ENCODE results near the gene SETBP1. TPM values are rescaled to one million over a fixed set of nuclear protein-coding genes. Genes with fewer than 3 reads are reported as not detected.

The SETBP1 gene
- total and polyA plus RNA-seq, 2 of the 4 experiments (the other 2 are of a cell fraction) = 0.19 to 0.36 TPM

- no peak for ATAC-seq (ENCODE audit: low read depth)
- in situ Hi-C loops (cut with MboI; ENCODE audit: low sequenced_read_pairs) = no loop called here
- Histone ChIP-seq H2BK20ac (ENCODE audit: low read depth, low read length) (no peak overlapping the region), H3K36me3 (ENCODE audit: control insufficient read depth, insufficient read depth, low read length) (no peaks in the 10 kb centered on the region), H3K4me1 (ENCODE audit: control insufficient read depth, insufficient read depth, low read length) (no peaks in the 10 kb centered on the region), H3K56ac (ENCODE audit: extremely low read depth, insufficient read depth, low read length) (no peak overlapping the region; the same call in 1 of the 2 replicates), H3K4ac (ENCODE audit: low read depth, low read length) (no peak overlapping the region), H3K27ac (ENCODE audit: insufficient read depth, low read length) (no peak overlapping the region), H3K4me3 (ENCODE audit: insufficient read depth, low read depth, low read length) (no peak overlapping the region), H3K23ac (ENCODE audit: low read depth, low read length) (no peak overlapping the region), H2AK9ac (replicated peaks; ENCODE audit: low read depth, low read length, poor library complexity) (no peak overlapping the region), H2AK5ac (ENCODE audit: low read depth, low read length) (no peak overlapping the region), H2BK15ac (ENCODE audit: low read depth, low read length) (no peak overlapping the region), H3K18ac (ENCODE audit: low read depth, low read length) (no peak overlapping the region), H3K9me3 (ENCODE audit: control insufficient read depth, insufficient read depth, low read length) (no peaks in the 10 kb centered on the region), H3K14ac (replicated peaks; ENCODE audit: low read depth, low read length) (no peak overlapping the region), H3K79me1 (ENCODE audit: low read depth in 1 of 2, low read length in 2 of 2) (no peaks in the 10 kb centered on the region), H4K20me1 (ENCODE audit: insufficient read depth, low read length) (no peaks in the 10 kb centered on the region), H4K8ac (ENCODE audit: low read depth in 2 of 2, low read length in 2 of 2) (no peak overlapping the region), H2AFZ (replicated peaks; ENCODE audit: low read length, poor library complexity) (no peak overlapping the region), H3K9me1 (ENCODE audit: insufficient read depth, low read length) (no peaks in the 10 kb centered on the region; the same call in 1 of the 2 replicates), H2BK120ac (ENCODE audit: low read depth, low read length) (no peak overlapping the region), H2BK5ac (ENCODE audit: low read depth, low read length, poor library complexity, severe bottlenecking) (no peak overlapping the region), H3K27me3 (ENCODE audit: control insufficient read depth, insufficient read depth, low read length) (peaks cover 6% of the 10 kb centered on the region), H3K4me2 (ENCODE audit: low read depth, low read length) (no peak overlapping the region), H4K91ac (ENCODE audit: insufficient read depth, low read depth, low read length) (no peak overlapping the region), H4K5ac (ENCODE audit: low read depth, low read length) (no peak overlapping the region), H3K9ac (ENCODE audit: low read depth, low read length) (no peak overlapping the region)
- CTCF ChIA-PET = no interaction called here
- no CpG with 5 or more reads among the region's 1 CpG for WGBS, 2 experiments (ENCODE audit: extremely low coverage in 2 of 2, insufficient read length in 1 of 2)
- intact Hi-C loops (cut with micrococcal nuclease) = no loop called here
- POLR2A ChIA-PET (ENCODE audit: unreplicated experiment) = no interaction called here
- BruUV-seq (replicated peaks) = no TSS peak
- dilution Hi-C loops (cut with HindIII; ENCODE audit: low sequenced_read_pairs, unreplicated experiment) = no loop called here
- TF ChIP-seq FOS (IDR thresholded peaks at IDR 0.05; ENCODE audit: low read depth, low read length) = no peak
- DNase-seq = no peak
Measured at GRCh38 chr18:45104049-45104395, 423.3 kb downstream of the SETBP1 start.

Measured in IMR-90 (cell line).